H7 (cell line): ENCODE measurements around the gene EPS8L3. TPM values are rescaled to one million over a fixed set of nuclear protein-coding genes. Genes with fewer than 3 reads are reported as not detected.
"Not testable (repeated sequence)": the region's sequence is repeated elsewhere in the genome, so short reads cannot be mapped to it uniquely, and the experiment has no call there.

Source experiments
- DNase-seq: peaks from one replicate; pipeline ENCODE4 v3.0.0; 2012
- H3K27me3 ChIP-seq: 2 replicates; pipeline ENCODE4 v1.6.0; 2011; ENCODE audit warnings: mild to moderate bottlenecking, low read length; ENCODE audit not compliant: control insufficient read depth, insufficient read depth
- H3K36me3 ChIP-seq: replicated peaks from 2 replicates; pipeline ENCODE4 v1.5.1; 2011; ENCODE audit warnings: low read length; ENCODE audit not compliant: control insufficient read depth, insufficient read depth
- H3K4me3 ChIP-seq: 2 replicates; pipeline ENCODE4 v1.5.1; 2011; ENCODE audit warnings: low read depth, mild to moderate bottlenecking, control low read depth, low read length, moderate library complexity; ENCODE audit not compliant: insufficient read depth
- total RNA-seq: library from RNA; depleted of rRNA; stranded (reverse); fragments of >200 nt; shearing (Covaris generic); gene quantifications from 2 replicates; pipeline ENCODE4 v1.2.3, GENCODE V29; 2014

The EPS8L3 gene
- total RNA-seq, 1 experiment from 2014 or later, result not detected

GRCh38 chr1:109765896-109766615 lies 2.3 kb upstream of the EPS8L3 start:
- no peaks in the 10 kb centered on the region for H3K27me3 ChIP-seq
- no peak for DNase-seq
- no peaks in the 10 kb centered on the region for H3K36me3 ChIP-seq
- no peak overlapping the region for H3K4me3 ChIP-seq

GRCh38 chr1:109765483-109765815 lies 1.7 kb upstream of the EPS8L3 start:
- no peak for DNase-seq
- Histone ChIP-seq H3K27me3 (no peaks in the 10 kb centered on the region), H3K36me3 (no peaks in the 10 kb centered on the region), H3K4me3 (no peak overlapping the region)

GRCh38 chr1:109764561-109765482 lies 1.1 kb upstream of the EPS8L3 start:
- Histone ChIP-seq H3K4me3 (no peak overlapping the region), H3K36me3 (no peaks in the 10 kb centered on the region), H3K27me3 (no peaks in the 10 kb centered on the region)
- no peak for DNase-seq

GRCh38 chr1:109762821-109763645 lies 690 bp downstream of the EPS8L3 start:
- H3K36me3 ChIP-seq, result no peaks in the 10 kb centered on the region

DNA sequence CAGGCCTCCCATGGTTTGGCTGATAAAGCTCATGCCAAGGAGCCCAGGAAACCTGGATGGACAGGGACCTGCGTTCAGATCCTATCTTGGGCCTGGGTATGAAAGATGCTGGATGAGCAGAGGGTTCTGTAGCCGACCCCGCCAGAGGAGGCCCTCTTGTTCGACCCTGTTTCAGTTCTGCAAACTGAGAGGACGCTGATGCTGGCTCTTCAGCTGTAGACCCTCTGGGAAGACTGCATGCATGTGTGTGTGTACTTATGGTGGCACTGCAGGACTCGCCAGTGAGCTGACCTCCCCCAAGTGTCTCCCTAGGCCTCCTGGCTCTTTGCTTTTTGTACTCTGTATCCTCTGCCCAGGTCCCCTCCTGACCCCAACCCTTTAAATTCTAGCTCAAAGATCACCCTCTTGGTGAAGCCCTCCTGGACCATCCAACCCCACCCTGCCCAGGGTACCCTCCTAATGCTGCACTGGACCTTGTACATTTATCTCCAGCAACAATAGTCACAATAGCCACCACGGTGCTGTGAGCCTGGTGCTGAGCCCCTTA lies 1.6 kb downstream of the EPS8L3 start:
- H3K27me3 ChIP-seq, result no peaks in the 10 kb centered on the region
- H3K4me3 ChIP-seq, result no peak overlapping the region
- DNase-seq, result no peak
- no peaks in the 10 kb centered on the region for H3K36me3 ChIP-seq

More at GRCh38 chr1:109762821-109763645, 690 bp downstream of the EPS8L3 start:
- no peaks in the 10 kb centered on the region for H3K27me3 ChIP-seq
- no peak for DNase-seq
- H3K4me3 ChIP-seq, result no peak overlapping the region

DNA sequence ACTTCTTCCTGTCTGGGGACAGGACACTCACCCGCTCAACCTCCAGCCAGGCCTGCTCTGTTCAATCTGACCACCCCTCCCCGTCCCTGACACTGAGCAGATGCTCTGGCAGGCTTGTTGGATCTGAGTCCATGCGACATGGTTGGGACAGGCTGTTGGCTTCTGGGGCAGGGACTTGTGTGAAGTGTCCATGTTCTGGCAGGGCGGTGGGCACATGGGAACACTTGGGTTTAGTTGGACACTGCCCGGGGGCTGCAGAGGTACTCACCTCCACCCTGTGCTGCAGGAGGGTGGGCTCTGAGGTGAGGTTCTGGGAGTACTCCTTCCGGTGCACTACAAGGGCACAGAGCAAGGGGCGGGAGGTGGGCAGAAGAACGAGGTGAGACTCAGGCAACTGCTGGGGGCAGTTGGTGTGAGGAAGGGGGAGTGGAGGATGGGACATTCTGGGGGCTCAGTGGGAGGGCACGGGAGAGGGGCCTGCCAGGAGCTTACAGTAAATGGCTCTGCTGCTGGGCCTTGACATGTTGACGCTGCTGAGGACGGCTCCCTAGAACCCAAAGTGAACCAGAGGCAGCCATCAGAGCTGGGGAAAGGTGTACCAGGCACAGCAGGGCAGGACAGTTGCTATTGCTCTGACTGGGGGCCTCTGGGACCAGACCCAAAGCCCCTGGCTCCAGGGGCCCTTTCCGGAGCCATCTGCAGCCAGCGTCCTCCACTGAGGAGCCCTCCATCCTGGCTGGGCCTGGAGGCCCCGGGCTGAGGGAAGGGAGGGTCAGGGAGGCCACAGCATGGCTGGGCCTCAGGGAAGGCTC lies 2.3 kb downstream of the EPS8L3 start:
- peak; percentile 51 for DNase-seq
- H3K4me3 ChIP-seq, result no peak overlapping the region
- H3K36me3 ChIP-seq, result no peaks in the 10 kb centered on the region

GRCh38 chr1:109760581-109761226 lies 3.0 kb downstream of the EPS8L3 start:
- no peak for DNase-seq
- Histone ChIP-seq H3K4me3 (no peak overlapping the region), H3K27me3 (no peaks in the 10 kb centered on the region), H3K36me3 (no peaks in the 10 kb centered on the region)

More for the DNA sequence above, 2.3 kb downstream of the EPS8L3 start:
- H3K27me3 ChIP-seq, result no peaks in the 10 kb centered on the region

GRCh38 chr1:109759513-109760334 lies 4.0 kb downstream of the EPS8L3 start:
- DNase-seq, result no peak
- Histone ChIP-seq H3K27me3 (no peaks in the 10 kb centered on the region), H3K4me3 (no peak overlapping the region)

DNA sequence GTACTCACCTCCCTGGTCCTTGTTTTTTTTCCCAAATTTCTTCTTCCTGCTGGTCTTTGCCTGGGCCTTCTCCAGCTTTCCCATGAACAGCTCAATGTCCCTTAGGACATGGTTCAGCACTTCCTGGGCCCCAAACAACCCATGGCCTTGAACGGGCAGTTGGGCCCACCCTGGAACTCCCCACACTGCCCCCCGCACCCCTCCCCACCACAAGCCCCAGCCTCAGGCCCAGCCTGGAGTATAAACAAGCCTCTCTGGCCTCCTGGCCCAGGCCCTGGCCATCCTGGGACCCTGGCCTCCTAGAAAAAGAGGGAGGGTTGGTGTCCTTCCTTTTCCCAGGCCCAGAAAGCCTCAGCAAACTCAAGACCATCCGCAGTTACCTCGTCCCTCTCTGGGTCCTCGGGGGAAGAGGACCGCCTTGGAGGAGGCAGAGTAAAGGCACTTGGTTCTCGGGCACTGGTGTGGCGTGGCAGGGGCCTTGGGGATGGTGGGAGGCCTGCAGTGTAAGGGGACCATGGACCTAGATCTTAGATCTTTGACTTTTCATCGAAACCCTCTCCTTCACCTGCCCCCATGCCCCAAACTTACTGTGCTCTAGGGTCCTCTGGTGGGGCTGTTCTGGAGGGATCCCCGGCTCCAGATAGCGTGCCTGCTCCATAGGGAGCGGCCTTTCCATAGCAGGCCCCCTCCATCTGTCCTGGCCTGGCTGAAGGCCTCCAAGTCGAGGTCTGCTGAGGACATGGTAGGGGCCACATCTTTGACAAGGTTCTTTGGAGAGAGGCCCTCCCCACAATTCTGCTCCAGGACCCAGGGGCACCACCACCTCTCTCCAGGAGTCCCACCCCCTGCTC lies 5.6 kb downstream of the EPS8L3 start:
- DNase-seq, result no peak
- H3K4me3 ChIP-seq, result no peak overlapping the region
- H3K27me3 ChIP-seq, result no peaks in the 10 kb centered on the region
- H3K36me3 ChIP-seq, result no peaks in the 10 kb centered on the region

More at GRCh38 chr1:109759513-109760334, 4.0 kb downstream of the EPS8L3 start:
- H3K36me3 ChIP-seq, result no peaks in the 10 kb centered on the region

- Histone ChIP-seq H3K36me3 (no peaks in the 10 kb centered on the region), H3K27me3 (no peaks in the 10 kb centered on the region; the same call in 1 of the 2 replicates), H3K4me3 (no peak overlapping the region)
- peak; percentile 8 for DNase-seq
Measured at GRCh38 chr1:109756848-109757521, 6.7 kb downstream of the EPS8L3 start.

- H3K36me3 ChIP-seq, H3K27me3 ChIP-seq, DNase-seq, H3K4me3 ChIP-seq: not testable (repeated sequence)
Measured at GRCh38 chr1:109756325-109756724, 7.4 kb downstream of the EPS8L3 start.
